Measurements from ENCODE around the gene MED13L.

DNA sequence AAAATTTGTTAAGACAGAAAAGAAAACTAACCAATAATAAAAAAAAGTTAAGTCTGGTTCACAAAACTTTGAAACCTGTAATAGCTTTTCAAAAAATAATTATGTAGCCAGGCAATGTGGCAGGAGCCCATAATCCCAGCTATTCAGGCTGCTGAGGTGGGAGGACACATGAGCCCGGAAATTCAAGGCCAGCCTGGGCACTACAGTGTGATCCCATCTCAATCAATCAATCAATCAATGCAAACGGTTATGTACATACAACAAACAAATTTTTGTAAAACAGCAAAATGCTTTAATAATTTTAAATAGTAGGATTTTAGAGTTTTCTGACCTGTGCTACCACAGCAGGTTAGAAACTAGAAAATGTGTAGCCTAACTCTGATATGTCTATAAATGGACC lies 152.4 kb downstream of the MED13L start:
- TF ChIP-seq EZH2 (IDR thresholded peaks at IDR 0.05; ENCODE audit: insufficient read depth, poor library complexity, severe bottlenecking) (no peak), EZH2phosphoT487 (IDR thresholded peaks at IDR 0.05; ENCODE audit: insufficient read depth, low read depth) (no peak)
